Left colon (tissue), 2 donors: ENCODE results near the gene USP3. TPM values are rescaled to one million over a fixed set of nuclear protein-coding genes. Genes with fewer than 3 reads are reported as not detected.
"Not testable (repeated sequence)": the region's sequence is repeated elsewhere in the genome, so short reads cannot be mapped to it uniquely, and the experiment has no call there.

ENCODE experiments used
- ATAC-seq: fragments of 200-7000 bp; cut with Tn5 transposase; one replicate; pipeline ENCODE4 v1.9.1; 2020; ENCODE audit warnings: mild to moderate bottlenecking, moderate library complexity
- DNase-seq, 2 donors: peaks; one replicate each; pipeline ENCODE4 v3.0.0-alpha.2; 2020
- intact Hi-C, 2 donors: fragments of 100-400 bp; cut with DNase I in 1 of 2; cut with micrococcal nuclease in 1 of 2; formaldehyde crosslinking; loops; one replicate each; pipeline versions ENCODE4 v1.11.2 to v1.14.0; 2022; cut with DNase I, micrococcal nuclease
- total RNA-seq, 2 donors: library from RNA; stranded (reverse); fragmentation: NEBNext Ultra II Directional; extraction: Animal tissue kit (Norgen Biotek cat#: 25700); gene quantifications; one replicate each; pipeline ENCODE4 v1.2.1, GENCODE V29; 2021
- donor health status: DM: no; HTN: no; CAD: no.
- donor health status: DM: yes; HTN: yes; CAD: no.

The USP3 gene
- total RNA-seq, 2 donors from 2014 or later: 74.7 to 79.9 TPM

DNA sequence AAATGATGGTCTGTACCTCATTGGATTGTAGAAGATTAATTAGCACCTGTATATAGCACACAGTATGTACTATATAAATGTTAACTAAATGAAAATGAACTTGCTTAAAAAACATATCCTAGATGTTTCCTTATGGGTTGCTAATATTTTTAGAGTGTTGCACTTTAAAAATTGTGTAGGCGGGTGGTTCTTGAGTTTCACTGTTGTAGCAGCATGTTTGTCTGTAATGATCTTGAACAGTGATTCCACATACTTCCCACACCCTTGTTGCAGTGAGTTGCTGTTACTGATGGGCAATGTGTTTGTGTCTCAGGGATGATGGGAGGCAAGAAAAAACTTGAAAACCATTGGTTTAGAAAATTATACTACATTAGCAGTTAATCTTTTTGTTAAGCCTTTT lies 22.0 kb downstream of the USP3 start:
- intact Hi-C loops: no loop called here
- ATAC-seq: no peak
- no peak for DNase-seq

DNA sequence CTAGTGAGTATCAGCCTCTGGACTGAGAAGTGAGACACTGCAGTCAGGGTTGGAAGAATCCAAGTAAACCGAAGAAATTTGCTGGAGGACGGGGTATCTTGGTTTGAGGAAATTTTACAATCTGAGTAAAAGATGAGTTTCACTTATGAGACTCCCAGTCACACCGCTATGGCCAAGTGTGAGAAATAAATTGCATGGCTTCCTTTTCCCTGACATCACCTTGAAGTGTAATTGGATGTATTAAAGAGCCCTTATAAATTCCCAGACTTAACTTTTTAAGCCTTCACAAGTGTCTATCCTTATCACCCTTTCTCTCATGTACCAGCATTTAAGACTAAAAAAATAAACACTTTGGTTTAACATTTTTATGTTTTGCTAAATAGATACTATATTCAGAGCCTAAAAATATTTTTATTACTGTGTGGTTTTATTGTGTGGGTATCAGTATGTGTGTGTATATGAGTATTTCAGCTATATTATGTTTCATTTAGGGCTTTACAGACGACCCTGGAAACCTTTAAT lies 23.8 kb downstream of the USP3 start:
- ATAC-seq: no peak
- no peak for DNase-seq
- intact Hi-C loops: no loop called here

DNA sequence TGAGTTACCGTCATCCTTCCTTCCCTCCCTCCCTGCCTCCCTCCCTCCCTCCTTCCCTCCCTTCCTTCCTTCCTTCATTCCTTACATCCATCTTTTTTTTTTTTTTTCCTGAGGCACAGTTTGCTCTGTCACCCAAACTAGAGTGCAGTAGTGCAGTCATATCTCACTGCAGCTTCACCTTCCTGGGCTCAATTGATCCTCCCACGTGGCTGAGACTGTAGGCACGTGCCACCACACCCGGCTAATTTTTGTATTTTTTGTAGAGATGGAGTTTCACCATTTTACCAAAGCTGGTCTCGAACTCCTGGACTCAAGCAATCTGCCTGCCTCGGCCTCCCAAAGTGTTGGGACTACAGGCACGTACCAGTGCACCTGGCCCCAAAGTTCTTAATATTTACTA lies 25.8 kb downstream of the USP3 start:
- intact Hi-C loops: no loop called here
- no peak for DNase-seq
- ATAC-seq: no peak

DNA sequence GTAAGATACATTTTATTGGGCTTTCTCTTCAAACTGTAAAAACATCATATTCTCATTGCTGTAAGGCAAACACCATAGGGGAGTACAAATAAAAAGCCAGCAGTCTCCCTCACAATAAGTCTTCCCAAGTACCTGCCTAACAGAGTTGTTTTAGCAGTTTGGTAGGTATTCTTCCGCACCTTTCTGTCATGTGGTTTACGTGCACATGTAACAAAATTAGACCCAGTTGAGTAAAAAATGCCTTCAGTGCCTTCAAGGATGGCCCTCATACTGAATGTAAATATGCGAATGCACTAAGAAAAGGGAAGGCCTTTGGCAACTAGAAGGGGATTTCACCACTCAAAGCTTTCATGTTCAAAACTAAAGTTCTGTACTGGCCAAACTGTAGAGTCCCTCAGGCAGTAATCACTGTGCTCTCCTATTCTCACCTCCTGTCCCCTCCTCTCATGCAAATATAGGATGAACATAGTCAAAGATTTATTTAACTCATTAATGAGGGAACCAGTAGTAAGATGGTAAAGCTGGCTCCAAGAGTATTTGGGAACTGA lies 26.4 kb downstream of the USP3 start:
- ATAC-seq: no peak
- intact Hi-C loops: no loop called here
- DNase-seq: no peak

DNA sequence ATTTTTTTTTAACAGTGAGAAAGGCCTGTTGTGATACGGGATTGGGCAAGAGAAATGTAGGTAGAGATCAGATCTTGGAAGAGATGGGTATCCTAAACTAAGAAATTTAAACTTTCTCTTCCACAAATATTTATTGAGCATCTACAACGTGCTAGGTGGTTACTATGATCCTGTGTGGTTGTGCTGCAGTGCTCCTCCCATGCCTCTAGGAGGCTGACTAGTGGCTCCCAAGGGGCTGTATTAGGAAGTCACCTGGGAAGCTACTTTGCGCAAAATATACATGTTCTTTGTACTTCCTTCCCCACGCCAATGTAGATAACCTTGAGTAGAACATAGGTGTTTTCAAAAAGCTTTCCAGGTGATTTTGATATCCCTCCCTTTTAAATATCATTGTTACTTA lies 27.2 kb downstream of the USP3 start:
- intact Hi-C loops: no loop called here
- no peak for ATAC-seq
- no peak for DNase-seq

DNA sequence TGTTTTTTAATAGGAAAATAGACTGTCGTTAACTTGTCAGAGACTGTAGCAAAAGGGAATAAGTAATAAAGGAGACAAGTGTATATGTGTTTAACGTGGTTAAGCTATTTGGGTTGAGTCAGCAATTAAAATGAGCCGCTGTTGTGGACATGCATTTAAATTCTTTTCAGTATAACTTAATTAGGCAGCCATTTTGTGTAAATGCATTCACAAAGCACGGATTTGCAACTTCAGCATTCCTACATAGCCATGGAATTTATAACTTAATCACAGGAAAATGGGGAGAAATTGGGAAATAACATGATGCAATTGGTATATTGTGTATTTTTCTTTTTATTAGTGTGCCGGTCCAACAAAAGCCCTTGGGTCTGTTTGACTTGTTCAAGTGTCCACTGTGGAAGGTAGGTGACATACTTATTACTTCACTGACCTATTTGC lies 27.9 kb downstream of the USP3 start:
- ATAC-seq (no peak), DNase-seq (no peak)
- intact Hi-C loops: no loop called here

DNA sequence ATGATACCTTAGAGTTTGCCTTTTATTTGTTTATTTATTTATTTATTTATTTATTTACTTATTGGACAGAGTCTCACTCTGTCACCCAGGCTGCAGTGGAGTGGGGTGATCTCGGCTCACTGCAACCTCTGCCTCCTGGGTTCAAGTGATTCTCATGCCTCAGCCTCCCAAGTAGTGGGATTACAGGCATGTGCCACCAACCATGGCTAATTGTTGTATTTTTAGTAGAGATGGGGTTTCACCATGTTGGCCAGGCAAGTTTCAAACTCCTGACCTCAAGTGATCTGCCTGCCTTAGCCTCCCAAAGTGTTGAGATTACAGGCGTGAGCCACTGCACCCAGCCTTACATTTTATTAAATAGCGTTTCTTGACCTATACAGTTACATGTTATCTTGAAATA lies 30.5 kb downstream of the USP3 start:
- ATAC-seq, DNase-seq, intact Hi-C loops: not testable (repeated sequence)

DNA sequence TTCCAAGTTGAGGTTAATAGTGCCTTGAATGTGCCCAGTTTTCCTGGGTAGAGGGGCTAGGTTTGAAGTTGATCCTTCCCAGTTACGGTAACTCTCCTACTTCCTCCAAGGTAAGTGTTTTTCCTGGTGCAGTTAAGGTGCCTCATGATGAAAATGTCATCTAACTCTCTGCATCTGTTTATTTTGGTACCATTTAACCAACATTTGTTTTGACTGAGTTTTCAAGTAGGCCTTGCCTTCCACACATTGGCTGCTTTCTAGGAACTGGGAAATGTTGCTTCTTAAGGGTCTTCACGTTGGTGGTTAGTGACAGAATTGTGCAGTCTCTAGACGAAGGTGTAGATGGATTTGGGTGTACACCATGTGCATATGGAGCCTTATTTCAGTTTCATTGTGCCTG lies 31.3 kb downstream of the USP3 start:
- DNase-seq: no peak
- intact Hi-C loops: no loop called here
- ATAC-seq: no peak

DNA sequence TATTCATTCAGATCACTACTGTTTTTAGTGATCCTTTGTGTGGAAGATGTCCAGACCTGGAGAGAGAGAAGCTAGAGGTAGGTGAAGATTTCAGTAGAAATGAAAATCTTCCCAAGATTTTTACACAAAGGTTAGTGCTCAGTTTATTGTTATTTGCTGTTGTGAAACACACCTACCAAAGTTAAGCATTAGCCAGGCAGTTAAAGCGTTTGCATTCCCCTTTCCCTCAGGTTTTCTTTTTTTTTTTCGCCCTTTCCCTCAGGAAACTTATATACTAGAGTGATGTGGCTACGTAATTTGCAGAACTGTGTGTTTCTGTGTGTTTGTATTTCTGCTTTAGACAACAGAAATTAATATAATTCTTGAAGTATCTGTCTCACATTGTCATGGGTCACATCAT lies 34.5 kb downstream of the USP3 start:
- DNase-seq (no peak), ATAC-seq (peak; percentile 80)
- intact Hi-C loops: no loop called here

DNA sequence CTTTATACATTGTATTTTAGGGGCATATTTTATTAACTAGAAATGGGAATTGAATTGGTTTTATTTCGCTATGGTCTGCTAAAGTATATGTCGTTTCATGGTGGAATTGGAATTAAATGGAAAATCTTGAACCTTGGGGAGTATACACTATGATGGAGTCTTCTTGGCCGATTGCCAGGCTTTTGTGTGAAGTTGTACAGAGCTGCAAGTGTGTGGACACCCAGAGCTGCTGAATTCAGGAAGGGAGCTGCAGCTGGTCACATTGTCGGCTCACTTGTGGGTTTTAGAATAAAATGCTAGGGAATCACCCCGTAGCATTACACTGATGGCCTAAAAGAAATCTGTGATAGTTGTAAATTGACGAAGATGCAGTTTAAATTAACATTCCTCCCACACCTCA lies 35.1 kb downstream of the USP3 start:
- intact Hi-C loops: no loop called here
- ATAC-seq: peak; percentile 59
- peak; percentile 71 to 73 for DNase-seq

DNA sequence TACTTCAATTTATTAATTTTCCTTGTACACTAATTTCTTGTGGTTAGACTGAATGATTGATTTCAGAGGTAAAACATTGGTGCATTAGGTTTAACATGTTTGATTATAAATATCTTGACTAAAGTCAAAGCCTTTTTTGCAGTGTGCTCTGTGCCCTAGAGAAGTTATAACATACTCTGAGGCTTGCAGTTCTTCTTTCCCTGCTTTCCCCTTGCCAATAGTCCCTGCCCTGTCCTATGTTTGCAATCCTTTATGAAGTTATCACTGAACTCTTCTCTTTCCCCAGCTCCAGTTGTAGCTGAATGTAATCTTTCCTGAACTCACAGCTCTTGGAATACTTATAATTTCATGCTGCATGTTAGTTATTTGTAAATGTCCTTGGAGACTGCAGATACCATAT lies 35.6 kb downstream of the USP3 start:
- DNase-seq (no peak), ATAC-seq (peak; percentile 35)
- intact Hi-C loops: no loop called here

DNA sequence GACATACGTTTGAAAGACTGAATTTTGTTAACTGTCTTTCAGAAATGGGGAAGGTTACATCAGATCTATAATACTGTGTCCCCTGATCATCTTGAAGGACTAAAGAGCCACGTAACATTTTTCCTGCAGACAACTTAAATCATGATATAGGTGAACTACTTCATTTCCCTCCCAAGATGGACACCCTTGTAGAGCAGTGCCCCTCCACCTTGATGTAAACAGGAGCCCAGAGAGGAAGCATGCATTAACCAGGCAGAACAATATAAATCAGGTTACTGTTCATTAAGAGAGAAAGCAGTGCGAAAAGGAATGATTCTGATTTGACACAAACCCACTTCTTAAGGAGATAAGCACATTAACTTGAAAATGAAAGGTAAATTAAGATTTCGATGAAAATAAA lies 36.1 kb downstream of the USP3 start:
- DNase-seq (no peak), ATAC-seq (no peak)
- intact Hi-C loops: no loop called here

DNA sequence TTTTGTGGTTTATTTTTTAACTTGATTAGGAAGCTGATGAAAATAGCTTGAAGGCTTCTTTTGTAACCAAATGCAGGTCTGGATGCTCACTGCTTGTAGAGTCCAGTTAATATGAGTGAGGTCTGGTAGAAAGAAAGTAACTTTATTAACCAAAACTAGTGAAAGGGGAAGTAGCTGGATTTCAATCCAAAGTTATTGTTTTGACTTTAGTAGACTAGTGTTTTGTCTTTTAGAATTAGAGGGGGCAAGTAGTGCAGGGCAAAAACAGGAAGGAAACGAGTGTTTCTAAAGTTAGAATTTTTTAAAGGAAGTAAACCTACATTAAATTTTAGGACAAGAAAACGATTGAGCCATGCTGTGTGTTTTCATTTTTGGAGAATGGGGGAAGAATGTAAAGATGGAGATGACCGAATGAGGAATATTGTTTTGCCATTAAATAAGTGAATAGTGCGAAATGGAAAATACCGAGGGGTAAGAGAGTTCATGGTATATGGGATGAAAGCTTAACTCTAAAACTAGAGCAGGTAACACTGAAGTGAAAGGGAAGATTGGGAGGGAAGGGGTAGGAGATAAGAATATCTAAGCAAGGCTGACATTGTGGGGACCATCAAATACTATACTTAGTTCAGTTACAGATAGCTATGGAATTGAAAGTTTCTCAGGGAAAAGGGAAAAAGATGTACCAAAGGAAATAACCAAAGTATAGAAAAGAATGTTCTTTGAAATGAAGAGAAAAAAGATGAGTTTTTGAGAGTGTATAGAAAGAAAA lies 40.0 kb downstream of the USP3 start:
- ATAC-seq (no peak), DNase-seq (no peak)
- intact Hi-C loops: no loop called here

DNA sequence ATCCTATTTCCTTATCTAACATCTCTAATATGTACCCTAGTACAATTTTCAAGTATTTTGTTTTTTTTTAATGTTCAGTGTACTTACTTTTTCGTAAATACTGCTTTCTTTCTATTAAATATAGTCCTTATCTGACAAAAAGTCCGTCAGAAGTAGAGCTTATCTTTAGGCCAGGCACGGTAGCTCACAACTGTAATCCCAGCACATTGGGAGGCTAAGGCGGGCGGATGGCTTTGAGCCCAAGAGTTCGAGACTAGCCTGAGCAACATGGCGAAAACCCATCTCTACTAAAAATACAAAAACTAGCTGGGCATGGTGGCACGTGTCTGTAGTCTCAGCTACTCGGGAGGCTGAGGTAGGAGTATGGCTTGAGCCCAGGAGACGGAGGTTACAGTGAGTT lies 41.1 kb downstream of the USP3 start:
- ATAC-seq: no peak
- intact Hi-C loops: no loop called here
- DNase-seq: no peak

DNA sequence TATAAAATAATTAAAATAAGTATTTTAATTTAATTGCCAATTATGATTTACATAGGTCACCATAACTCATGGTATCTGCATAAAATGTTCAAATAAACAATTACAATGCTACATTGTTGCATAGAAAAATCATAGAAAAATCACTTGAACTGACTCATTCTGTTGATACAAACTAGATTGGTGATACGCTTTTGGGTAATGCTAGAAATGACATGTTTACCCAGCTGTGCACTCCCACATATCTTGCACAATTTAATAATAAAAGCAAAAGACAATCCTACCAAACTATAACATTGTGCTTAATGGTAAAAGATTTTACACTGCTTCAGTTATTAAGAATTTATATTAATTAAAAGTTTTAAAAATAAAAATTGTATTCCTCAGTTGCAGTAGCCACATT lies 47.0 kb downstream of the USP3 start:
- no peak for ATAC-seq
- DNase-seq: no peak
- intact Hi-C loops: no loop called here

DNA sequence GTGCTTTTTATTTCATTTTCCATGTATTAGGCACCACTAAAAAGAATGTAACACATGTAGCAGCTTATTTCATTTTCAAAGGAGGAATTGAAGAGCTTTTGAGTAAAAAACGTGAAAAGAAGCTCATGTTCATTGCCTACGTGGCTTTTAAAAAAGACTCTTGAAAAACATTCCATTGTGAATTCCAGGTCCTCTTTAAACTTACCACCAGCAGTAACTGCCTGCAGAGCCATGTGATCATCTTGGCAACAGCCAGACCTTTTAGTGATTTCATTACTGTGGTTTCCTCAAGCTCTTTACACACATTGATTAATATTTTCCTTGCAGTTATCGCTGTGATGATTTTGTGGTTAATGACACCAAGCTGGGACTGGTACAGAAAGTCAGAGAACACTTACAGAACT lies 49.0 kb downstream of the USP3 start:
- ATAC-seq (peak; percentile 77), DNase-seq (no peak)
- intact Hi-C loops: no loop called here

DNA sequence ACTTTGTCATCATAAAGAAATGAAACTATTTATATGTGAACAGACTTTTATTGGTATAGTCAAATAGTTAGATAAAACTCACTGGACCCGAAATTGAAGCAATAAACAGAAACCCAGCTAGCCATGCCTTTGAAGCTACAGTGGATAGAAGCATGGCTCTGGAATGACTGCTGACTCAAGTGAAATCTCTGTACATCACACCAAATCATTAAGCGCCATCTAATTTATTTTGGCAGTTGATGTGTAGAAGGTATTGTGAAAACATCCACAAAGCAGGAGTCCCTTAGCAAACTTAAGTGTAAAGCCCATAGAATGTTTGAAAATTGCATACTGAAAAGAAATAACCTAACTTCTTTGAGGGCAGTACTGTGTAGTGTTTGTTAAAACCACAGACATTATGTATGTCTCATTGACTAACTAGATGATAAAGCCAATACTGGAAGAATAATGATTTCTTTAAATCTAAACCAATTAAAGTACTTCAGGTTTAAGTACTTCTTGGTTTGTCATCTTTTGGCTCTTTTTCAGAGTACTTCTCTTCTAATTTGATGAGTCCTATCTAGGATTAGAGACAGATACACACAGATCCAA lies 50.0 kb downstream of the USP3 start:
- ATAC-seq: no peak
- intact Hi-C loops: no loop called here
- DNase-seq: no peak

DNA sequence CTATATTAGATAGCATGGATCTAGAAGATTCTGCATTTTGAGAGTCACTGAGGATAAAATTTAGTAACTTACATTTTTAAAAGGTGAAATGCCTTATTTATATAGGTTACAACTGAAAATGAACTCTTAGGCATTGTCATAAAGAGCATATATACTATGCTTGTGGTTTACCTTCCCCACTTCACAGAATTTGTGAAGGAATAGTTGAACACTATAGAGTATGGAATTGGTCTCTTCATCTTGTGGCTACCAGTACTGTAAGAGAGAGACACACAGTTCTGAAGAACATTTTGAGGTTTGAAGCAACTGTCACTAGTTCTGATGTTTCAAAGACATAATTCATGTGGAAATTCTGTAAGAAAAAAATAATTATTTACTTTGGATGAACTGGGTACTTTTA lies 51.1 kb downstream of the USP3 start:
- DNase-seq (no peak), ATAC-seq (no peak)
- intact Hi-C loops: no loop called here

DNA sequence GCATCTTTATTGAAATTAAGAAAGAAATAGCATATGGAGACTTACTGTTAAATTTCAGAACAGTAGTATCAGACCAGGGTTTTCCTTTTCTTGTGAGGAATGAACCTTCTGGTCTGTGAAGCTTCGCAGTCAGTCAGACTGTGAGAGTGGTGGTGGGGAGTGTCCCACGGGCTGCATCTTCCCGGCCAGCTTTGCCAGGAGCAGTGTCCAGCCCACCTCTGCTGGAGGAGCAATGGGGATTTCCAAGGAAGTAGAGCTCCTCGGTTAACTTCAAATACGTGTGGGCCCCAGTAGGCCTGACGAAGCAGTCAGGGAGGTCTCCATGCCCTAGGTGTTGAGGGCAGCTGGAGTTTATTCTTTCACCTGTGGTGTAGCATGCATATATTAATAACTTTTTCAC lies 51.9 kb downstream of the USP3 start:
- intact Hi-C loops: no loop called here
- ATAC-seq (no peak), DNase-seq (no peak)

DNA sequence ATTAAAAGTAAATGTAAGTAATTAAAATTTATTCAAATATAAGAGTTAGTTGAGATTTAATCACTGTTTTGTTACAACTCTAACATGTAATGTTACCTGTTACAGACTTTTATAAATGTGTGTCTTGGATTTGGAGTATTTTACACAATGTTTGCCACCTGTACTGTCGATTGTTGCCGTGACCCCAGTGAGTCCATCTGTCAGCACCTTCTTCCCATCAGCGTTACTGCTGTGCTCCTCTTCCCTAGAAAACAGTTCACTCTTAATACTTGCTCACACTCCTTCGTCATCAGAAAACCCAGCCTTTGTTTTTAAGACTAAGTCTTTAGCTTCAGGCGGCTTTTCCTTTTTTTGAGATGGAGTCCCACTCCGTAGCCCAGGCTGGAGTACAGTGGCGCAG lies 52.3 kb downstream of the USP3 start:
- no peak for DNase-seq
- intact Hi-C loops: no loop called here
- no peak for ATAC-seq
